Measurements from ENCODE around the gene CDK12. TPM values are rescaled to one million over a fixed set of nuclear protein-coding genes. Genes with fewer than 3 reads are reported as not detected.
A peak's percentile ranks its signal among the peaks of the same experiment; 100 is the strongest.
"Not testable (repeated sequence)": the region's sequence is repeated elsewhere in the genome, so short reads cannot be mapped to it uniquely, and the experiment has no call there.

Gene CDK12
- total and polyA plus RNA-seq, 7 experiments from 2014 or later: 3.6 to 118 (median 103) TPM

DNA sequence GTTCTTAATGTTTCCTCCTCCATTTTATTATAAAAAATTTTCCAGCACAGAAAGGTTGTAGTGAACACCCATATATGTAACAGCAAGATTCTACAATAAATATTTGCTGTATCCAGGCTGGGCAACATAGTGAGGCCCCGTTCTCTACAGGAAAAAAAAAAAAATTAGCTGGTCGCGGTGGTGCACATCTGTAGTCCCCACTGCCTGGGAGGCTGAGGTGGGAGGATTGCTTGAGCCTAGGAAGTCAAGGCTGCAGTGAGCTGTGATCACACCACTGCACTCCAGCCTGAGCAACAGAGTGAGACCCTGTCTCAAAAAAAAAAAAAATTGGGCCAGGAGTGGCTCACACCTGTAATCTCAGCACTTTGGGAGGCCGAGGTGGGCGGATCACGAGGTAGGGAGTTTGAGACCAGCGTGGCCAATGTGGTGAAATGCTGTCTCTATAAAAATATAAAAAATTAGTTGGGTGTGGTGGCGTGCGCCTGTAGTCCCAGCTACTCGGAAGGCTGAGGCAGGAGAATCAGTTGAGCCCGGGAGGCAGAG, 3.4 kb downstream of the CDK12 start:
- Histone ChIP-seq H3K4me3 (ENCODE audit: low read length) (peak overlapping the region; percentile 73), H3K4me1 (ENCODE audit: control insufficient read depth in 2 of 2, insufficient read depth in 2 of 2, low read length in 2 of 2) (peaks cover 8 to 17% of the 10 kb centered on the region in 2 donors), H3K27ac (ENCODE audit: low read depth, low read length) (peak overlapping the region; percentile 89)
- H3K4me1 Mint-ChIP-seq: peaks cover 27 to 73% (median 54%) of the 10 kb centered on the region in 7 donors
- intact Hi-C loops (cut with micrococcal nuclease): loop anchor here (5.0 kb wide), 4 partner anchors 173 to 597 kb away; partner anchors contain the start of genes PLXDC1 (in 1 of the 2) and STARD3 (in 1 of the 2)
- H3K9me3 Mint-ChIP-seq; H3K27me3 Mint-ChIP-seq; ATAC-seq; H3K36me3 ChIP-seq (ENCODE audit: control insufficient read depth in 2 of 3, insufficient read depth in 3 of 3, low read length in 3 of 3); H3K9me3 ChIP-seq (ENCODE audit: control insufficient read depth in 2 of 3, low read length in 3 of 3); H3K27me3 ChIP-seq (ENCODE audit: control insufficient read depth in 2 of 2, insufficient read depth in 2 of 2, low read length in 2 of 2); DNase-seq: not testable (repeated sequence)
- ChIA-PET POLR2A (interaction anchor here (0.6 to 6.4 kb wide), 3 partner anchors 14 to 521 kb away, joined by 3 to 143 read pairs (median 3); partner anchors contain the start of gene MED1), CTCF (interaction anchor here (0.6 to 0.7 kb wide), 3 partner anchors 189 to 571 kb away, joined by 3 to 11 read pairs (median 3); no protein-coding TSS in a partner anchor)
- H3K27ac Mint-ChIP-seq: peak overlapping the region in 6 of 9 donors; percentile 14 to 89 (median 54)
- peaks cover 5 to 23% (median 10%) of the 10 kb centered on the region in 5 donors for H3K36me3 Mint-ChIP-seq
- H3K4me3 Mint-ChIP-seq: peak overlapping the region; percentile 93 to 100 (median 98)

- H3K27me3 Mint-ChIP-seq; H3K4me3 ChIP-seq (ENCODE audit: low read length); H3K4me3 Mint-ChIP-seq; ATAC-seq; H3K4me1 ChIP-seq (ENCODE audit: control insufficient read depth in 2 of 2, insufficient read depth in 2 of 2, low read length in 2 of 2); H3K9me3 Mint-ChIP-seq; H3K27ac Mint-ChIP-seq; H3K27ac ChIP-seq (ENCODE audit: low read depth, low read length); intact Hi-C loops (cut with micrococcal nuclease); H3K27me3 ChIP-seq (ENCODE audit: control insufficient read depth in 2 of 2, insufficient read depth in 2 of 2, low read length in 2 of 2); POLR2A ChIA-PET; DNase-seq; CTCF ChIA-PET; H3K9me3 ChIP-seq (ENCODE audit: control insufficient read depth in 2 of 3, low read length in 3 of 3): not testable (repeated sequence)
- Mint-ChIP-seq H3K4me1 (peaks cover 20 to 49% (median 41%) of the 10 kb centered on the region in 7 donors), H3K36me3 (peaks cover 0 to 20% (median 13%) of the 10 kb centered on the region in 5 donors)
- peaks cover 10 to 32% (median 19%) of the 10 kb centered on the region in 3 experiments for H3K36me3 ChIP-seq (ENCODE audit: control insufficient read depth in 2 of 3, insufficient read depth in 3 of 3, low read length in 3 of 3)
Measured at GRCh38 chr17:39468610-39469009, 7.3 kb downstream of the CDK12 start.

DNA sequence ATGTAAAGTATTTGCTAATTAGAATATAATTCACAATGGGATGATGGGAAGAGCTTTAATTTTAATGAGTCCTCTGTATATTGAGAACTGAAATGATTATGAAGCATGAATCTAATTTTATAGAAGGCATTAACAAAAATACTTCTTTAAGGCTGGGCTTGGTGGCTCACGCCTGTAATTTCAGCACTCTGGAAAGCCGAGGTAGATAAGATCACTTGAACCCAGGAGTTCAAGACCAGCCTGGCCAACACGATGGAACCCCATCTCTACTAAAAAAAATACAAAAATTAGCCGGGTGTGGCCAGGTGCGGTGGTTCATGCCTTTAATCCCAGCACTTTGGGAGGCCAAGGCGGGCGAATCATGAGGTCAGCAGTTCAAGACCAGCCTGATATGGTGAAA, 12.0 kb downstream of the CDK12 start:
- intact Hi-C loops (cut with micrococcal nuclease): loop anchor here in 1 of 2 donors (1.0 kb wide), 1 partner anchor 12 kb away; the partner anchor contains the start of gene CDK12
- H3K4me3 Mint-ChIP-seq: no peak overlapping the region
- no peak for DNase-seq
- no peaks in the 10 kb centered on the region for H3K27me3 Mint-ChIP-seq
- no peak overlapping the region for H3K4me3 ChIP-seq (ENCODE audit: low read length)
- ChIA-PET CTCF (no interaction called here), POLR2A (no interaction called here)
- no peaks in the 10 kb centered on the region for H3K4me1 ChIP-seq (ENCODE audit: control insufficient read depth in 2 of 2, insufficient read depth in 2 of 2, low read length in 2 of 2)
- H3K9me3 Mint-ChIP-seq: no peaks in the 10 kb centered on the region
- H3K9me3 ChIP-seq (ENCODE audit: control insufficient read depth in 2 of 3, low read length in 3 of 3): no peaks in the 10 kb centered on the region
- H3K4me1 Mint-ChIP-seq: peaks cover 6 to 16% (median 7%) of the 10 kb centered on the region in 7 donors
- no peak for ATAC-seq
- H3K27ac ChIP-seq (ENCODE audit: low read depth, low read length): no peak overlapping the region
- peaks cover 10 to 40% (median 19%) of the 10 kb centered on the region in 3 experiments for H3K36me3 ChIP-seq (ENCODE audit: control insufficient read depth in 2 of 3, insufficient read depth in 3 of 3, low read length in 3 of 3)
- no peak overlapping the region for H3K27ac Mint-ChIP-seq
- H3K27me3 ChIP-seq (ENCODE audit: control insufficient read depth in 2 of 2, insufficient read depth in 2 of 2, low read length in 2 of 2): no peaks in the 10 kb centered on the region
- H3K36me3 Mint-ChIP-seq: peaks cover 0 to 15% (median 9%) of the 10 kb centered on the region in 5 donors

GRCh38 chr17:39479631-39480030, 18.3 kb downstream of the CDK12 start:
- H3K4me3 Mint-ChIP-seq: not testable (repeated sequence)

GRCh38 chr17:39483506-39483905, 22.2 kb downstream of the CDK12 start:
- H3K27me3 ChIP-seq (ENCODE audit: control insufficient read depth in 2 of 2, insufficient read depth in 2 of 2, low read length in 2 of 2): no peaks in the 10 kb centered on the region
- intact Hi-C loops (cut with micrococcal nuclease): no loop called here
- H3K4me1 ChIP-seq (ENCODE audit: control insufficient read depth in 2 of 2, insufficient read depth in 2 of 2, low read length in 2 of 2): no peaks in the 10 kb centered on the region
- Mint-ChIP-seq H3K27me3 (no peaks in the 10 kb centered on the region), H3K4me3 (no peak overlapping the region), H3K9me3 (no peaks in the 10 kb centered on the region), H3K27ac (no peak overlapping the region), H3K4me1 (peaks cover 0 to 18% (median 13%) of the 10 kb centered on the region in 7 donors), H3K36me3 (peaks cover 0 to 9% (median 5%) of the 10 kb centered on the region in 5 donors)
- DNase-seq (no peak), ATAC-seq (no peak)
- H3K36me3 ChIP-seq (ENCODE audit: control insufficient read depth in 2 of 3, insufficient read depth in 3 of 3, low read length in 3 of 3): peaks cover 0 to 8% (median 6%) of the 10 kb centered on the region in 3 experiments
- ChIA-PET POLR2A (interaction anchor here (1.1 kb wide), 1 partner anchor 21 kb away, joined by 4 read pairs; no protein-coding TSS in a partner anchor), CTCF (interaction anchor here (0.6 kb wide), 1 partner anchor 818 kb away, joined by 3 read pairs; no protein-coding TSS in a partner anchor)
- H3K27ac ChIP-seq (ENCODE audit: low read depth, low read length): no peak overlapping the region
- no peaks in the 10 kb centered on the region for H3K9me3 ChIP-seq (ENCODE audit: control insufficient read depth in 2 of 3, low read length in 3 of 3)
- H3K4me3 ChIP-seq (ENCODE audit: low read length): no peak overlapping the region

More at GRCh38 chr17:39479631-39480030, 18.3 kb downstream of the CDK12 start:
- H3K9me3 ChIP-seq (ENCODE audit: control insufficient read depth in 2 of 3, low read length in 3 of 3); ATAC-seq; H3K4me3 ChIP-seq (ENCODE audit: low read length); H3K4me1 ChIP-seq (ENCODE audit: control insufficient read depth in 2 of 2, insufficient read depth in 2 of 2, low read length in 2 of 2); H3K36me3 Mint-ChIP-seq; H3K27ac ChIP-seq (ENCODE audit: low read depth, low read length); intact Hi-C loops (cut with micrococcal nuclease); H3K27ac Mint-ChIP-seq; H3K27me3 ChIP-seq (ENCODE audit: control insufficient read depth in 2 of 2, insufficient read depth in 2 of 2, low read length in 2 of 2); DNase-seq; H3K27me3 Mint-ChIP-seq; H3K4me1 Mint-ChIP-seq; H3K9me3 Mint-ChIP-seq; CTCF ChIA-PET: not testable (repeated sequence)
- peaks cover 0 to 11% (median 0%) of the 10 kb centered on the region in 3 experiments for H3K36me3 ChIP-seq (ENCODE audit: control insufficient read depth in 2 of 3, insufficient read depth in 3 of 3, low read length in 3 of 3)
- POLR2A ChIA-PET: interaction anchor here (0.7 to 1.4 kb wide), 3 partner anchors 13 to 191 kb away, joined by 3 to 5 read pairs (median 5); no protein-coding TSS in a partner anchor

DNA sequence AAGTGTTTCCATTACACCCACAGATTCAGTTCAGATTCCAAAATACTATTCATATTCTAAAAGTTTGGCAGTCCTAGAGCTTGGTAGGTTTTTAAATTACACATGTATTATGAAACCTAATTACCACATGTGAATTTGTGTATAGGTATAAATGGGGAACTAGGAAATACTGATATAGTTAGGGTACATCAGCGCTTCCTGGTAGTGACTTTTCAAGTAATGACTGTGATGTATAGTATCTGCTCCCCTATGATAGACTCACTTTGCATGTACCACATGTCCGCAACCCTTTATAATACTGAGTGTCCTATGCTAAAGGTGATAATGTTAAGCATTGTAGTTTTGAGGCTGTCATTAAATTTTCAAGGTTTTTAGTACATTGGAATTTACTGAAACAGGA, 22.9 kb downstream of the CDK12 start:
- no peak for DNase-seq
- Histone ChIP-seq H3K4me3 (ENCODE audit: low read length) (no peak overlapping the region), H3K27ac (ENCODE audit: low read depth, low read length) (no peak overlapping the region), H3K4me1 (ENCODE audit: control insufficient read depth in 2 of 2, insufficient read depth in 2 of 2, low read length in 2 of 2) (no peaks in the 10 kb centered on the region), H3K9me3 (ENCODE audit: control insufficient read depth in 2 of 3, low read length in 3 of 3) (no peaks in the 10 kb centered on the region), H3K27me3 (ENCODE audit: control insufficient read depth in 2 of 2, insufficient read depth in 2 of 2, low read length in 2 of 2) (no peaks in the 10 kb centered on the region), H3K36me3 (ENCODE audit: control insufficient read depth in 2 of 3, insufficient read depth in 3 of 3, low read length in 3 of 3) (peaks cover 0 to 7% (median 6%) of the 10 kb centered on the region in 3 experiments)
- Mint-ChIP-seq H3K27me3 (no peaks in the 10 kb centered on the region), H3K4me1 (peaks cover 0 to 18% (median 13%) of the 10 kb centered on the region in 7 donors), H3K27ac (no peak overlapping the region), H3K36me3 (peaks cover 0 to 9% (median 5%) of the 10 kb centered on the region in 5 donors), H3K9me3 (no peaks in the 10 kb centered on the region), H3K4me3 (no peak overlapping the region)
- intact Hi-C loops (cut with micrococcal nuclease): no loop called here
- no peak for ATAC-seq
- ChIA-PET POLR2A (interaction anchor here (1.1 kb wide), 1 partner anchor 21 kb away, joined by 4 read pairs; no protein-coding TSS in a partner anchor), CTCF (no interaction called here)
